SK-N-SH treated with all-trans-retinoic acid at 6 μM for 48 hours (cell line): ENCODE results near the gene RASAL1.
"Not testable (repeated sequence)": the region's sequence is repeated elsewhere in the genome, so short reads cannot be mapped to it uniquely, and the experiment has no call there.

Experiments used
- ATAC-seq: fragments of 200-7000 bp; cut with Tn5 transposase; 3 replicates; pipeline ENCODE4 v1.9.1; 2020; ENCODE audit warnings: mild to moderate bottlenecking, moderate library complexity
- CREB5 ChIP-seq: fragments of 250-450 bp; sonication (Bioruptor Pico); IDR thresholded peaks from 2 replicates; pipeline ENCODE4 v1.5.1; 2020; ENCODE audit warnings: low read depth, mild to moderate bottlenecking, moderate library complexity
- CSDC2 ChIP-seq: fragments of 250-450 bp; sonication (Bioruptor Pico); IDR thresholded peaks from 2 replicates; pipeline ENCODE4 v1.5.0; 2020; ENCODE audit warnings: mild to moderate bottlenecking, moderate library complexity
- ESRRG ChIP-seq: fragments of 250-450 bp; sonication (Bioruptor Pico); IDR thresholded peaks from 2 replicates; pipeline ENCODE4 v1.6.1; 2021; ENCODE audit warnings: mild to moderate bottlenecking
- ISL1 ChIP-seq: fragments of 250-450 bp; sonication (Bioruptor Pico); IDR thresholded peaks from 2 replicates; pipeline ENCODE4 v2.1.2; 2022; ENCODE audit warnings: mild to moderate bottlenecking, moderate library complexity
- PPARA ChIP-seq: fragments of 250-450 bp; sonication (Bioruptor Pico); IDR thresholded peaks from 2 replicates; pipeline ENCODE4 v1.5.0; 2020; ENCODE audit warnings: mild to moderate bottlenecking, borderline replicate concordance
- RARB ChIP-seq: fragments of 250-450 bp; sonication (Bioruptor Pico); IDR thresholded peaks from 2 replicates; pipeline ENCODE4 v1.8.0; 2021; ENCODE audit warnings: mild to moderate bottlenecking, moderate library complexity
- SNAI2 ChIP-seq: fragments of 250-450 bp; sonication (Bioruptor Pico); IDR thresholded peaks from 2 replicates; pipeline ENCODE4 v1.5.0; 2020; ENCODE audit warnings: mild to moderate bottlenecking, moderate library complexity
- TCF4 ChIP-seq: fragments of 250-450 bp; sonication (Bioruptor Pico); IDR thresholded peaks from 2 replicates; pipeline ENCODE4 v1.8.0; 2021; ENCODE audit warnings: mild to moderate bottlenecking, moderate library complexity, borderline replicate concordance
- TOX ChIP-seq: fragments of 250-450 bp; sonication (Bioruptor Pico); IDR thresholded peaks from 2 replicates; pipeline ENCODE4 v1.8.0; 2021; ENCODE audit warnings: mild to moderate bottlenecking, moderate library complexity, borderline replicate concordance
- ZC3H10 ChIP-seq: fragments of 250-450 bp; sonication (Bioruptor Pico); IDR thresholded peaks from 2 replicates; pipeline ENCODE4 v1.5.1; 2021; ENCODE audit warnings: mild to moderate bottlenecking, moderate library complexity
- ZFP3 ChIP-seq: fragments of 250-450 bp; sonication (Bioruptor Pico); IDR thresholded peaks from 2 replicates; pipeline ENCODE4 v1.5.0; 2020; ENCODE audit warnings: mild to moderate bottlenecking, moderate library complexity
- ZNF70 ChIP-seq: fragments of 450-650 bp; formaldehyde crosslinking; IDR thresholded peaks from 2 replicates; pipeline ENCODE4 v1.5.0; 2020; ENCODE audit warnings: mild to moderate bottlenecking, moderate library complexity
- ZNF8 ChIP-seq: fragments of 450-650 bp; formaldehyde crosslinking; IDR thresholded peaks from 2 replicates; pipeline ENCODE4 v1.5.0; 2020; ENCODE audit warnings: mild to moderate bottlenecking, moderate library complexity
- TF ChIP-seq, protein P1 (sequence below): fragments of 250-450 bp; sonication (Bioruptor Pico); IDR thresholded peaks from 2 replicates; pipeline ENCODE4 v1.8.0; 2020; ENCODE audit warnings: mild to moderate bottlenecking, moderate library complexity, borderline replicate concordance
- TF ChIP-seq, protein P2 (sequence below): fragments of 250-450 bp; sonication (Bioruptor Pico); IDR thresholded peaks from 2 replicates; pipeline ENCODE4 v1.5.0; 2020; ENCODE audit warnings: mild to moderate bottlenecking, moderate library complexity
- TF ChIP-seq, protein P3 (sequence below): fragments of 250-450 bp; sonication (Bioruptor Pico); IDR thresholded peaks from 2 replicates; pipeline ENCODE4 v1.8.0; 2021; ENCODE audit warnings: low read depth, mild to moderate bottlenecking, moderate library complexity, borderline replicate concordance

The RASAL1 gene

DNA sequence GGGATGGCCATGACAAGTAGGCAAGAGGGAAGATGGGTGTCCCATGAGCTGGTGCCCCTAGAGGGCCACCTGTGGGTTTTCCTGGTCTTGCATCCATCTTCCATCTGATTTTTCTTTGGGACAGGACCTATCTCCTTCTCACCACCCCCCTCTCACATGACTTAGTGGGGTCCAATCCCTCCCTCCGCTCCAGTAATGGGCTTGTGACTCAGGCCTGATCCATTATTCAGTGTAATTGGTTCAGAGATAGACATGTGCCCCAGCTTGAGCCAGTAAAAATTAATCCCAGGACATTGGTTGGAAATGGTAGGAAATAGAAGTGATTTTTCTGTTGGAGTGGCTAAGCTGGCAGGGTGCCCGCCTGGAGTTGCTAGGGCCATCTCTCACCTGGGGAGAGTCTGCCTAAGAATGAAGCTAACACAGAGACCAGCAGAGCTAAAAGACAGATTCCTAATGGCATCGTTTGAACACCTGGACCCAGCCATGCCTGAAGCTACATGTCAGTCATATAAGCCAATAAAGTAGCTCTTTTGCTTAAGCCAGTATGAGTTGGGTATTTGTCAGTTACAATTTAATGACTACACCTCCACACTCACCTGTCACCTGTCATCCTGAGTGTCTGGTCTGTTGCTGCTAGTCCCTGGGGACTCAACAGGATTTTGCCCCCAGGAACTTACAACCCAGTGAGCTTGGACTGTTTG, 14.7 kb downstream of the RASAL1 start:
- TF ChIP-seq PPARA: no peak
- no peak for TF ChIP-seq TCF4 (CRISPR knock-in tag)
- no peak; the same call in 2 of the 3 replicates for ATAC-seq

DNA sequence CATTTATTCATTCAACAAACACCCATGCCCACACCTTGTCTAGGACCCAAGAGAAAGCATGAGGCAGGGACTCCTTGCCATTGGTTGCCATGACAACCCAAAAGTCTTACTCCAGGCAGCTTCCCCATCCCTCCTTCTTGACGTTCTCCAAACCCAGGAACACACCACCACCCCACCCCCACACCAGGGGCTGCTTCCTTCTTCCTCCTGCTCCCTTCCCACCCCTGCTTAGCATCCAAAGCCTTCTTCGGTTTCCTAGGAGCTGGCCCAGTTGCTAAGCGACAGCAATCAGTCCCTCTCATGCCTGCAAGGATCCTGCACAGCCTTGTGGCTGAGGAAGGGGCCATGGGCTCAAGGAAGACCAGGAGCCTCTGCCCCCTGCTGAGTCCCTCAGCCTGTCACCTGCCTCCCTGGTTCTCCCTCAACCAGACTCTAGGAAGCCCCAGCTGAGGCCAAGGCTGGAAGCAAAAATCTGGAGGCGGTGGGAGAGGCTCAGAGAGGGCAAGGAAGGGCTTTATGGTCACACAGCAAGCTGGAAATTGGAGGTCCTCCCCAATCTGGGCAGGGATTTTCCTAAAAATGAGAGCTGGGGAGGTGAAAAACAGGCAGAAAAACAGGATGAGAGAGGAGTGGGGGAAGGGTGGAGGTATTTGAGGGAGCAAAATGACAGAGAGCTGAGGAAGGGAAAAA, 15.4 kb downstream of the RASAL1 start:
- TF ChIP-seq ZFP3 (CRISPR knock-in tag): no peak
- TF ChIP-seq RARB (CRISPR knock-in tag): no peak
- TF ChIP-seq, protein P1, sequence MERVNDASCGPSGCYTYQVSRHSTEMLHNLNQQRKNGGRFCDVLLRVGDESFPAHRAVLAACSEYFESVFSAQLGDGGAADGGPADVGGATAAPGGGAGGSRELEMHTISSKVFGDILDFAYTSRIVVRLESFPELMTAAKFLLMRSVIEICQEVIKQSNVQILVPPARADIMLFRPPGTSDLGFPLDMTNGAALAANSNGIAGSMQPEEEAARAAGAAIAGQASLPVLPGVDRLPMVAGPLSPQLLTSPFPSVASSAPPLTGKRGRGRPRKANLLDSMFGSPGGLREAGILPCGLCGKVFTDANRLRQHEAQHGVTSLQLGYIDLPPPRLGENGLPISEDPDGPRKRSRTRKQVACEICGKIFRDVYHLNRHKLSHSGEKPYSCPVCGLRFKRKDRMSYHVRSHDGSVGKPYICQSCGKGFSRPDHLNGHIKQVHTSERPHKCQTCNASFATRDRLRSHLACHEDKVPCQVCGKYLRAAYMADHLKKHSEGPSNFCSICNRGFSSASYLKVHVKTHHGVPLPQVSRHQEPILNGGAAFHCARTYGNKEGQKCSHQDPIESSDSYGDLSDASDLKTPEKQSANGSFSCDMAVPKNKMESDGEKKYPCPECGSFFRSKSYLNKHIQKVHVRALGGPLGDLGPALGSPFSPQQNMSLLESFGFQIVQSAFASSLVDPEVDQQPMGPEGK: no peak
- TF ChIP-seq ESRRG (CRISPR knock-in tag): no peak
- no peak for TF ChIP-seq ZNF70 (CRISPR knock-in tag)
- TF ChIP-seq SNAI2: no peak
- no peak for TF ChIP-seq TOX (CRISPR knock-in tag)
- TF ChIP-seq, protein P2, sequence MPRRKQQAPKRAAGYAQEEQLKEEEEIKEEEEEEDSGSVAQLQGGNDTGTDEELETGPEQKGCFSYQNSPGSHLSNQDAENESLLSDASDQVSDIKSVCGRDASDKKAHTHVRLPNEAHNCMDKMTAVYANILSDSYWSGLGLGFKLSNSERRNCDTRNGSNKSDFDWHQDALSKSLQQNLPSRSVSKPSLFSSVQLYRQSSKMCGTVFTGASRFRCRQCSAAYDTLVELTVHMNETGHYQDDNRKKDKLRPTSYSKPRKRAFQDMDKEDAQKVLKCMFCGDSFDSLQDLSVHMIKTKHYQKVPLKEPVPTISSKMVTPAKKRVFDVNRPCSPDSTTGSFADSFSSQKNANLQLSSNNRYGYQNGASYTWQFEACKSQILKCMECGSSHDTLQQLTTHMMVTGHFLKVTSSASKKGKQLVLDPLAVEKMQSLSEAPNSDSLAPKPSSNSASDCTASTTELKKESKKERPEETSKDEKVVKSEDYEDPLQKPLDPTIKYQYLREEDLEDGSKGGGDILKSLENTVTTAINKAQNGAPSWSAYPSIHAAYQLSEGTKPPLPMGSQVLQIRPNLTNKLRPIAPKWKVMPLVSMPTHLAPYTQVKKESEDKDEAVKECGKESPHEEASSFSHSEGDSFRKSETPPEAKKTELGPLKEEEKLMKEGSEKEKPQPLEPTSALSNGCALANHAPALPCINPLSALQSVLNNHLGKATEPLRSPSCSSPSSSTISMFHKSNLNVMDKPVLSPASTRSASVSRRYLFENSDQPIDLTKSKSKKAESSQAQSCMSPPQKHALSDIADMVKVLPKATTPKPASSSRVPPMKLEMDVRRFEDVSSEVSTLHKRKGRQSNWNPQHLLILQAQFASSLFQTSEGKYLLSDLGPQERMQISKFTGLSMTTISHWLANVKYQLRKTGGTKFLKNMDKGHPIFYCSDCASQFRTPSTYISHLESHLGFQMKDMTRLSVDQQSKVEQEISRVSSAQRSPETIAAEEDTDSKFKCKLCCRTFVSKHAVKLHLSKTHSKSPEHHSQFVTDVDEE (CRISPR knock-in tag): no peak
- no peak for TF ChIP-seq CREB5 (CRISPR knock-in tag)
- TF ChIP-seq ZC3H10 (CRISPR knock-in tag): no peak
- no peak for TF ChIP-seq PPARA
- TF ChIP-seq, protein P3, sequence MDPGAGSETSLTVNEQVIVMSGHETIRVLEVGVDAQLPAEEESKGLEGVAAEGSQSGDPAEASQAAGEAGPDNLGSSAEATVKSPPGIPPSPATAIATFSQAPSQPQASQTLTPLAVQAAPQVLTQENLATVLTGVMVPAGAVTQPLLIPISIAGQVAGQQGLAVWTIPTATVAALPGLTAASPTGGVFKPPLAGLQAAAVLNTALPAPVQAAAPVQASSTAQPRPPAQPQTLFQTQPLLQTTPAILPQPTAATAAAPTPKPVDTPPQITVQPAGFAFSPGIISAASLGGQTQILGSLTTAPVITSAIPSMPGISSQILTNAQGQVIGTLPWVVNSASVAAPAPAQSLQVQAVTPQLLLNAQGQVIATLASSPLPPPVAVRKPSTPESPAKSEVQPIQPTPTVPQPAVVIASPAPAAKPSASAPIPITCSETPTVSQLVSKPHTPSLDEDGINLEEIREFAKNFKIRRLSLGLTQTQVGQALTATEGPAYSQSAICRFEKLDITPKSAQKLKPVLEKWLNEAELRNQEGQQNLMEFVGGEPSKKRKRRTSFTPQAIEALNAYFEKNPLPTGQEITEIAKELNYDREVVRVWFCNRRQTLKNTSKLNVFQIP (CRISPR knock-in tag): no peak
- TF ChIP-seq ISL1 (CRISPR knock-in tag): no peak
- TF ChIP-seq ZNF8: no peak
- ATAC-seq: no peak

DNA sequence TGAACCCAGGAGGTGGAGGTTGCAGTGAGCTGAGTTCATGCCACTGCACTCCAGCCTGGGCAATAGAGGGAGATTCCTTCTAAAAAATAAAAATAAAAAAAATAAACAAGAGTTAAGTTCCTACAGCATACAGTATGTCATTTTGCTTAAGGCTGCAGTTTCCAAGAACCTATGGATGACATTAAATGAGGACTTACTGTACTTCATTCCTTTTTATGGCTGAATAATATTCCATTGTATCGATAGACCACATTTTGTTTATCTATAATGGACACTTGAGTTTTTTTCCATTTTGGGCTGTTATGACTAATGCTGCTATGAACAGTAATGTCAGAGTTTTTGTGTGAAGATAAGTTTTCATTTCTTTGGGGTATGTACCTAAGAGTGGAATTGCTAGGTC, 17.4 kb downstream of the RASAL1 start:
- TF ChIP-seq TCF4 (CRISPR knock-in tag): no peak
- no peak for TF ChIP-seq CSDC2 (CRISPR knock-in tag)
- TF ChIP-seq ISL1 (CRISPR knock-in tag): no peak
- TF ChIP-seq, protein P1: no peak
- no peak for TF ChIP-seq ZNF70 (CRISPR knock-in tag)
- ATAC-seq: no peak

DNA sequence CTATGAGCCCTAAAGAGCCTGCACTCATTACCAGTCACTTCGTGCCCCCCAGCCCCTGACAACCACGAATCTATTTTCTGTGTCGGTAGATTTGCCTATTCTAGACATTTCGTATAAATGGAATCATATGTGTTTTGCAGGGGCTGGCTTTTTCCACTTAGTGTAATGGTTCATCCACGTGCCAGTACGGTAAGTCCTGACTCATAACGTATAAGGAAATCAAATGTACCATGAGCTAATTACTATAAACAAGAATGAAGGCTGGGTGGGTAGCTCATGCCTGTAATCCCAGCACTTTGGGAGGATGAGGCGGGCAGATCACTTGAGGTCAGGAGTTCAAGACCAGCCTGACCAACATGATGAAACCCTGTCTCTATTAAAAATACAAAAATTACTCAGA, 17.9 kb downstream of the RASAL1 start:
- not testable (repeated sequence) for ATAC-seq
